PC-9 (cell line): ENCODE data around the gene ASTN2.

Source experiments
- CTCF ChIP-seq: fragments of 200-600 bp; sonication (generic); conservative IDR thresholded peaks from 2 replicates; pipeline ENCODE4 v1.6.1; 2017; ENCODE audit warnings: mixed run types, antibody characterized with exemption, mild to moderate bottlenecking, moderate library complexity
- EZH2 ChIP-seq: fragments of 200-600 bp; sonication (generic); IDR thresholded peaks from 2 replicates; pipeline ENCODE4 v1.8.0; 2017; ENCODE audit warnings: antibody characterized with exemption, low read depth

- TF ChIP-seq EZH2, result no peak
- no peak for TF ChIP-seq CTCF
Measured at GRCh38 chr9:116547729-116548426, 867.0 kb downstream of the ASTN2 start.
